Measurements from ENCODE around the gene MRPL1.
A peak's percentile ranks its signal among the peaks of the same experiment; 100 is the strongest.
"Not testable (repeated sequence)": the region's sequence is repeated elsewhere in the genome, so short reads cannot be mapped to it uniquely, and the experiment has no call there.

Gene MRPL1

DNA sequence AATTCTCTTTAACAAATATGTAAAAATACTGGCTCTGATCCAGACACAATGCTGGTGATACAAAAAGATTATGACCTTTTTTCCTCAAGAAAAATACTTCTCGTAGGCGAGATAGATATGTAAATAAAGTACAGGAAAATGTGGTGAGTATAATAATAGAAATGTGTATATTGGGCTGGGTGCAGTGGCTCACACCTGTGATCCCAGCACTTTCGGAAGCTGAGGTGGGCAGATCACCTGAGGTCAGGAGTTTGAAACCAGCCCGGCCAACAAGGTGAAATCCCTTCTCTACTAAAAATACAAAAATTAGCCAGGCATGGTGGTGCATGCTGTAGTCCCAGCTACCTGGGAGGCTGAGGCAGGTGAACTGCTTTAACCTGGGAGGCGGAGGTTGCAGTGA, 55.0 kb downstream of the MRPL1 start:
- no peak for DNase-seq

DNA sequence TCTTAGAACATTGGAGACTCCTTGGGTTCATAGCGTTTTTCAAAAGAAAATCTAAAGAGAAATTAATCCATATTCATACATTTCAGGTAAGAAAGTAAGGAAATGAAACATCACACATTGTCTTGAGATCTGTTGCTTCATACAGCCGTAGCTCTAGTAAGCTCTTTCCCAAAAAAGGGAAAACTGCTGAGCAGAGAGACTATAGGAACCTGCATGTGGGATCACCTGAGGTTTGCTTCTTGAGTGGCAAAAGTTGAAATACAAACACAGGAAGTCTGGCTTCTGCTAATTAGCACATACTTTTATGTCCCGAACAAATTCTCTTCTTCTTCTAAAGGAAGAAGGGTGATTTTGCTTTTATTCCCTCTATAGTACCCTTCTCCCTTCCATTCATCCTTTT, 57.7 kb downstream of the MRPL1 start:
- no peak for DNase-seq

DNA sequence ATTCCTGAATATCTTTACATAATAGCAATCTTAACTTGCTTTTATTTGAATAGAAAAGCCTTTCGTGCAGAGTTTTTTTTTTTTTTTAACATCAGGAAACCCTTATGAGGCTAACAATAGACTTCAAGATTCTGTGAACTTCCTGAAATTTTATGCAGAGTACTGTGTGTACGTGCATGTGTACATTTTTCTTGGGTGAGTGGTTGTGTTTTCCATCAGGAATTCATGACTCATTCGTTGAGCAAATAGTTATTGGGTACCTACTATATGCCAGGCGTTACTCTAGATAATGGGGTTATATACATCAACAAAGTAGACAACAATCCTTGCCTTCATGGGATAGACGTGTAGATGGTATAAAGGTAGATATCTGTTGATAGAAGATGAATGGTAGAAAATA, 59.1 kb downstream of the MRPL1 start:
- peak; percentile 90 for DNase-seq

DNA sequence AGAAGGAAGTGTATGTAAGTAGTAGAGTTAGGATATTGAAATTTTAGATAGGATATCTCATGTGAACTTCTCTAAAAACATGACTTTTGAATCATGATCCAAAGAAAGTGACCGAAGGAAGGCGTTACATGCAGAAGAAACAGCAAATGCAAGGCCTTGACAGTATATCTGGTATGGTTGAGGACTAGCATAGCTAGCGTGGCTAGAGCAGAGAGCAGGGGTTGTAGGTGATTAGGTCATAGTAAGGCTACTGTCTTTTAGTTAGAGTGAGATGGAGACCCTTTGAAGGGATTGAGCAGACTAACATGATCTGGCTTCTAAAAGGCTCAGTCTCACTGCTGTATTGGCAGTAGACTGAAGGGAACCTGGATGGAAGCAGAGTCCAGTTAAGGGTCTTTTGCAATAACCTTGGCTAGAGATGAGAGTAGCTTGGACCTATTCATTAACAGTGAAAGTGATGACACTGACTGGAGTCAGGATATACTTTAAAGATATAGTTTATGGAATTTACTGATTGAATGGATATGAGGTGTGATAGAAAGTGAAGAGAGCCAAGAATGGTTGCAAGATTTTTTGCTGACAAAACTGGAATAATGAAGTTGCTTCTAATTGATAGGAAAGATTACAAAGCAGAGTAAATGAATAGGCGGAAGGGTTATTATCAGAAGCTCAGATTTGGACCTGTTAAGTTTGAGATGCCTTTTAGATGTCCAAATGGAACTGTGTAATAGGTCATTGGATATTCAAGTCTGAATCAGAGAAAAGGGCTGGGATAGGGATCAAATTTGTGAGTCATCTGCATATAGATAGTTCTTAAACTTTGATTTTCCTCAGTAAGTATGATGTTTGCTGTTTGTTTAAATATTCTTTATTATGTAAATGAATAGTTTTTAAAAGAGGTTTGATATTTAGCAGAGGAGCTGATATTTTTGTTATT, 59.8 kb downstream of the MRPL1 start:
- no peak for DNase-seq

DNA sequence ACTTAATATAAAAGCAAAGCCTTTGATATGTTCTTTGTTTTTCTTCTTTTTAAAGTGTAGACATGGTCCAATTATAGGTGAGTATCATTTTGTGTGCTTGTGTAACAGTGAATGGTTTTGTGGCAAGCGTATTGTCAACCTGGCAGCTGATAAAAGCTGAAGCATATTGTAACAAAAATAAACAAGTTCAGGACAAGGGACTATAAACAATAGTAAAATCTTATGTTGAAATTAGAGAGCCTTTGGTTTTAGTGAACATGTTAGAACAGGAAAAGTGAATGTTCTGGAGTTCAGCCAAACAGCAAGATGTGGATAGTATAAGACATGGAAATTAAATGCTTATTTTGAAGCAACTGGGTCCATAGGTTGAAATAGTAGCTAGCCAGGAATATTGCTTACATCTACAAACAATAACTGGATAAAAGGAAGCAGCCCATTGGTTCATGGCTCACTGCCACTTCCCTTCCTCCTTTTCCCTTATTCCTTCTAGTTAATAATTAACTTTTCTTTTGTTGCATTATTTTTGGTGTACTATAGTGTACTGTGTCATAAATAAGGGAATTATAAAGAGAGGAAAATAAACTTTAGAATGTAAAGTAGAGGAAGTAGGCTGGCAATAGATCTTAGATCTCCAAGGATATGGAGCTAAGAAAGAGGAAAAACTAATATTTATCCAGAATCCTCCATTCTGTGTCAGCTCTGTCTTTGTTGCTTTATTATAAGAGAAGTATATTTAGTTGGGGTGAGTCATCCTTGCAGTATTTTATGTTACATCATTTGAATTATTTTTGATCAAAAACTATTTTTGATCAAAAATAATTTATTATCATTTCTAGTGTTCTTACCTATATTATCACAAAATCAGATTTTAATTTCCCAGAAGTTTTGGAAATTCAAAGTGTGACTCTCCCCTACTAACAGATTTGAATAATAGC, 65.6 kb downstream of the MRPL1 start:
- DNase-seq, result no peak

DNA sequence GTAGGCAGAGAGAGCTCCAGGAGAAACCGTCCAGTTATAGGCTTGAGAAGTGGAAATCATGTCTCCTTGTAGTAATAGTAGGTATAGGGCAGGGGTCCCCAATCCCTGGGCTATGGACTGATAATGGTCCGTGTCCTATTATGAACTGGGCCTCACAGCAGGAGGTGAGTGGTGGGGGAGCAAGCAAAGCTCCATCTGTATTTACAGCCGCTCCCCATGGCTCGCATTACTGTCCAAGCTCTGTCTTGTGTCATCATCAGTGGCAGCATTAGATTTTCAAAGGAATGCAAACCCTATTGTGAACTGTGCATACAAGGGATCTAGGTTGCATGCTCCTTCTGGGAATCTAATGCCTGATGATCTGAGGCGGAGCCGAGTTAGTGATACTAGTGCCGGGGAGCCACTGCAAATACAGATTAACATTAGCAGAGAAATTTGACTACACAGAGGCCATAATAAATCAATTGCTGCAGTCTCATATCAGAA, 67.6 kb downstream of the MRPL1 start:
- DNase-seq, result no peak

DNA sequence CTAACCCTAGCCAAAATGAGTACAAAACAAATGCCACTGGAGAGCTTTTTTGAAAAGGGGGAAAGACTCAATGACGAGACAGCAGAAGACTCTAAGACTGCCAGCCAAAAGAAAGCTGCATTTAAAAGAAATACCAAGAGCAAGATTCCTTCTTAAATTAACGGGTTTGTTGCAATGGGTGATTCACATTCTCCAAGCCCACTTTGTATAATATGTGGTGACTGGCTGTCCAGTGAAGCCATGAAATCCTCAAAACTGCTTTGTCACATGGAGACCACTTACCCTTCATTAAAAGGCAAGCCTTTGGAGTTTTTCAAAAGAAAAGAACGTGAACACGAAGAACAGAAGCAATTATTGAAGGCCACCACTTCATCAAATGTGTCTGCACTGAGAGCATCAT, 68.2 kb downstream of the MRPL1 start:
- no peak for DNase-seq

DNA sequence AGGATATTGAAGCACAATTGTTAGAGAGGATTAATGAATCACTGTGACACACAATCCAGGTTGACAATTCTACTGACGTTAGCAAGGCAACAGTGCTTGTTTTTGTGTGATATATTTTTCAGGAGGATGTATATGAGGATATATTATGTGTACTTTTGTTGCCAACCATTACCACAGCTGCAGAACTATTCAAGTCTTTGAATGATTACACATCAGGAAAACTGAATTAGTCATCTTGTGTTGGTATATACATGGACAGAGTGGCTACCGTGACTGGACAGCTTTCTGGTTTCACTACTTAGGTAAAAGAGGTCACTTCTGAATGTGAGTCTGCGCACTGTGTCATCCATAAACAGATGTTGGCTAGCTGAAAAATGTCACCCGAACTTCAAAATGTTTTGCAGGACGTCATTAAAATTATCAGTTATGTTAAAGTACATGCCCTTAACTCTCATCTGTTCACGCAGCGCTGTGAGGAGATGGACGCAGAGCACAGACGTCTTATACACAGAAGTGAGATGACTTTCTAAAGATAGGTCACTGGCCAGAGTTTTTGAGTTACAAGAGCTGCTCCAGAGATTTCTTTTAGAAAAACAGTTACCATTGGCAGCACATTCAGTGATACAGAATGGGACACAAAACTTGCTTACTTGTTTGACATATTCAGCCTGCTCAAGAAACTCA, 69.0 kb downstream of the MRPL1 start:
- DNase-seq, result peak; percentile 40

DNA sequence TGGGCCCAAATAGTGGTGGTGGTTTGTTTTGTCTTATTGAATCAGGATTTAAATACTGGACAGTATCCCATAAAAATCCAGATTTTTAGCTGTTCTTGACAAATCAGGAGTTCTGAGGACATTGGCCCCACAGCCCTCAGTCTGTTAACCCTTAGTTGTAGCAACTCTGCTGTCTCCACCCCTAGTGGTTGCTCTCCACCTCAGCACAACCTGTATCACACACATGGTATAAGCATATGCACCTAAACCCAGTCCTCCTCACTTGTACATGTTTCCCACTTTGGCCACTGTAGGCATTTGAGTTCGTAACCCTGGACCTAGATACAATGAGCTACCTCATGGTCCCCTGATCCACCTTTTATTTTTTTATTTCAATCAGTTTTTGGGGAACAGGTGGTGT, 75.9 kb downstream of the MRPL1 start:
- no peak for DNase-seq

DNA sequence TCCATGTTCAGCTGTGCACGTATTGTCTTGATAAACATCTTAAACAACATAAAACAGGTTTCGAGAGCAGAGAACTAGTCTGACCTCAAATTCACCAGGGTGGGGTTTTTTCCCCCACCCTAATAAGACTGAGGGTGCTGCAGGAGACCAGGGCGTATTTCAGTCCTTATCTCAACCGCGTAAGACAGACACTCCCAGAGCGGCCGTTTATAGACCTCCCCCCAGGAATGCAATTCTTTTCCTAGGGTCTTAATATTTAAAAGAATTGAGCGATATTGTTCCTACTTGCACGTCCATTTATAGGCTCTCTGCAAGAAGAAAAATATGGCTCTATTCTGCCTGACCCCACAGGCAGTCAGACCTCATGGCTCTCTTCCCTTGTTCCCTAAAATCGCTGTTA, 83.3 kb downstream of the MRPL1 start:
- not testable (repeated sequence) for DNase-seq

DNA sequence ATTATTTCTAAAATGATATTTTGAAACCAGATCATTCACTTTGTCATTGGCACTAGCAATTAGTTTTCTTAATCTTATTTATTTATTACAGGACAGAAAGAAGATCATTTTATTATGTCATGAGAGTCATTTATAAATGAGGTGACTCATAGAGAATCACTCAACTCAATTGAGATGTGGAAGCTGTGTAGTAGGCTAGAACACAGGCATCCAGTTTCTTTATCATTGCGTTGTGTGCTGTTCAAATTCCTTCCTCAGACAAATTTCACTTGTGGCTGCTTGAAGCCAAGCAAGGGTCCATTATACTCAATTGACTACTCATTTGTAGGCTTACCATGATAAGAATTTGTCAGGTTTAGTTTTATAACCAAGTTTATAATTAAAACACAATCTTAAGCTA, 87.6 kb downstream of the MRPL1 start:
- DNase-seq, result no peak

DNA sequence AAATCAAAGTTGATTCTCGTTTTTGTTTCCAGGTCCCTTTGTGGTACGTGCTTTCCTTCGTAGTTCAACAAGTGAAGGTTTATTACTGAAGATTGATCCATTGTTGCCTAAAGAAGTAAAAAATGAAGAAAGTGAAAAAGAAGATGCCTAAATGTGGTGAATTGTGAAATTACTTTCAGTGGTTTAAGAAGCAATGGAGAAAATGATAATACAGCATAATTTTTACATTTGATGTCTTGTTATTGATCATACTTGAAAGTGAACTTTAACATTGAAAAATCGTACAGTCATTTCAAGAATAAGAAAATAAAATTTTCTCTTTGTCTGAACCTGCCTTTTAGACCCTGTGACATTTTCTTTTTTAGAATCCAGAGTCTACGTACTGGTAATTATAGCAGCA, 89.8 kb downstream of the MRPL1 start:
- DNase-seq, result no peak

DNA sequence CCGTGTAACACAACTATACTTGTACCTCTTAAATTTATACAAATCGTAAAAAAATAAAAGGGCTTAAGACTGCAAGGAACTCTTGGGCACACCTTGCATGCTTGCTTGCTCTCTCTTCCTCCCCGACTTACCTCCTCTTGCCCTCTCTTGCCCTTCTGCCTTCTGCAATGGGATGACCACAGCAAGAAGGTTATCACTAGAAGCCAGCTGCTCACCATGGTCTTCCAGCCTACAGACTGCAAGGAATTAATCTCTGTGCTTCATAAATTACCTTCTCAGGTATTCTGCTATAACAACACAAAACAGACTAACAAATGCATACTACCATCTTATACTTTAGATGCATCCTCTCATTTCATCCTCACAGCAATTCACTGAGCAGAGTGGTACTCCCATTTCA, 92.1 kb downstream of the MRPL1 start:
- DNase-seq, result no peak

DNA sequence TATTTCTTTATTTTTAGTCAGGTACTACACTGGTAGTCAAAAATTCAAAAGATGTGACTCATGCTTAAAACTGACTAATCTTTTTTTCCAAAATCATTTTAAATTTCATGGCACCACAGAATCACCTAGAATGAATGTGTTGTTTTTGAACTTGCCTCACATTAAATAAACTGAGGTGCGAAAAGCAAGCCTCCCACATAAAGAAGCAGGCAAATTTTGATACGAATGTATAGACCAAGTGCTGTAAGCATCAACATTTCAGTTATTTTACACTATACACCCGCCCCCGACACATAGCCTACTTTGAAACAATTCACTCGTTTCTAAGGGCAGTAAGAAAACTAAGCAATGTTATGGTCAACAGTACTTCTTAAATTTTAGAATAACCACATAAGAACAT, 94.3 kb downstream of the MRPL1 start:
- DNase-seq, result no peak

DNA sequence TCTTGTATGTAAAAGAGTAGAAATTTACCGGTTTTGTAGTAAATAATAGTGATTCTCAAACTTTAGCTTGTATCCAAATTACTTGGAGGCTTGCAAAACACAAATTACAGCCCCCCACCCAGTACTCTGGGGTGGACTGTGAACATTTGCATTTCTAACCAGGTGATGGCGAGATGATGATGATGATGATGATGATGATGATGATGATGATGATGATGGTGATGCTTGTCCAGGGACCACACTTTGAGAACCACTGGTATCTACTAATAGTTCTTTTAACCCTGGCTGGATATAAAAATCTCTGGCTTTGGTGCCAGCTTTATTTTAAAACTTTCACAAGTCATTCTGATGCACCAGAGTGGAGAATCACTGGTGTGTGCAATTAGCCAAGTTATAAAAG, 96.3 kb downstream of the MRPL1 start:
- DNase-seq, result no peak

DNA sequence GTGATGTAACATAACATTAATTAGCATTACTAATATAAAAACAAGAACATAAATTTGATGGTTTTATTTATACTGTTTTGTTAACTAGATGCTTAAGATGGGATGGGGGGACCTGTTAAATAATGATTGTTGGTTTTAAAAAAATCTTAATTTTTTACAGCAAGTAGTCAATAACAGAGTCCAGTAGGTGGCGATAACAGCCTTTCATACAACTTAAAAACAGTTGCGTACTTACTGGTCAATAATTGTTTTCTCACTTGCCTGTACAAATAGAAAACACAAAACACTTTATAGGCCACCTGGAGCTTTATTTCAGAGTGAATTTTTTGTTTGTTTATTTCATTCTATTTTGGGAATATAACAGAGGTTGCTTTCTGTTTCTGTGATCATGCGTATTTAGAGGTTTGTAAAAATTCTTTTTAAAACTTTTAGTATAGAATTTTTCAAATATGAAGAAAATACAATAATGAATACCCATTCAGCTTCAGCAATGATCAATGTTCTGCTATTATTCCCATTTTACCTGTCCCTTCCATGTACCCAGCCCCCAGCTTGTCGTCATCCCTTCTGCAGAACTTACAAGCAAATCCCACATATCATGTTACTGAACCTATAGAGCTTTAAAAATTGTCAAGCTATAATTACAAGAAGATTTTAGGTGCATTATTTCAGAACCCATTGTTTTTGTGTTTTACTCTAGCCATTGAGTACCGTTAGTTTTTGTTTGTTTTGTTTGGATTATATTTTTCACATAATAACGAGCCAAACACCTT, 97.1 kb downstream of the MRPL1 start:
- DNase-seq, result peak; percentile 53

DNA sequence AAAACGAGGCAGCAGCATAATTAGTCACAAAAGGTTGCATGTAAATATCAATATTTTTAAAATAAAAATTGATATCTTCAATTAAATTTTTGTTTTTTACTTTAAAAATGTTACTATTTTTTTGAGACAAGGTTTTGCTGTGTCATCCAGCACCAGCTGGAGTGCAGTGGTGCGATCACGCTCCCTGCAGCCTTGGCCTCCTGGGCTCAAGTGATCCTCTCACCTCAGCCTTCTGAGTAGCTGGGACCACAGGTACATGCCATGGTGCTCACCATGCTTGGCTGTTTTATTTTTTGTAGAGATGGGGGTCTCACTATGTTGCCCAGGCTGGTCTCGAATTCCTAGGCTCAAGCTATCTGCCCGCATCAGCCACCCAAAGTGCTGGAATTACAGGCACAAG, 97.7 kb downstream of the MRPL1 start:
- no peak for DNase-seq

DNA sequence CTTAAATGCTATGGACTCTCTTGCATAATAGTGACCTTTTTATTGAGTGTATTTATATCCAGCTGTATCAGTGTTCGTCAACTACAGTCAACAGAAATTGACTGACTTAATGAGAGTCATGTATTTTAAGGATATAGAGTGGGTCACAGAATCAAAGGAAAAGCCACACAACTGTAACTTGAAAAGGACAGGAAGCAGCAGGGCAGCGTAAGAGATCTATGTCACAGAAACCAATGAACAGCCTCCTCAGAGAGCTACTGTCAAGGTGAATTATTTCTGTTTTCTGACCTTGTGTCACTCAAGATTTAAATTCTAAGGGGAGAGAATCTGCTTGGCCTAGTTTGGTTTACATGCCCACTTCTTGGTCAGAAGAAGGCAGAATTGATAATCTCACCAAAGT, 100.4 kb downstream of the MRPL1 start:
- DNase-seq, result no peak

DNA sequence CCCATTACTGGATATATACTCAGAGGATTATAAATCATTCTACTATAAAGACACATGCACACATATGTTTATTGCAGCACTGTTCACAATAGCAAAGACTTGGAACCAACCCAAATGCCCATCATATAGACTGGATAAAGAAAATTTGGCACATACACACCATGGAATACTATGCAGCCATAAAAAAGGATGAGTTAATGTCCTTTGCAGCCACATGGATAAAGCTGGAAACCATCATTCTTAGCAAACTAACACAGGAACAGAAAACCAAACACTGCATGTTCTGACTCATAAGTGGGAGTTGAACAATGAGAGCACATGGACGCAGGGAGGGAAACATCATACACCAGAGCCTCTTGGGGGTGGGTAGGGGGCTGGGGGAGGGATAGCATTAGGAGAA, 111.0 kb downstream of the MRPL1 start:
- not testable (repeated sequence) for DNase-seq

DNA sequence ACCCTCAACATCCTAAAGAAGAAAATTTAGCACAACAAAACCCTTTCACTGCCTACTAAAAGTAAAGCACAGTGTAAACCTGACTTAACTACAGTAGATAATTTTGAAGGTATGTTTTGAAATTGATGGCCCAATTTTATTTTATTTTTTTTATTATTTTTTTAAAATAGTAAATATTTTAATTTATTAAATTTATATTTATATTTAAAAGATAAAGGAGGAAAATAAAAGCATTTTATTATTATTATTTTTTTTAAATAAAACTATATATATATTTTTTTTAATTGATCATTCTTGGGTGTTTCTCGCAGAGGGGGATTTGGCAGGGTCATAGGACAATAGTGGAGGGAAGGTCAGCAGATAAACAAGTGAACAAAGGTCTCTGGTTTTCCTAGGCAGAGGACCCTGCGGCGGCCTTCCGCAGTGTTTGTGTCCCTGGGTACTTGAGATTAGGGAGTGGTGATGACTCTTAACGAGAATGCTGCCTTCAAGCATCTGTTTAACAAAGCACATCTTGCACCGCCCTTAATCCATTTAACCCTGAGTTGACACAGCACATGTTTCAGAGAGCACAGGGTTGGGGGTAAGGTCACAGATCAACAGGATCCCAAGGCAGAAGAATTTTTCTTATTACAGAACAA, 120.4 kb downstream of the MRPL1 start:
- not testable (repeated sequence) for DNase-seq

DNA sequence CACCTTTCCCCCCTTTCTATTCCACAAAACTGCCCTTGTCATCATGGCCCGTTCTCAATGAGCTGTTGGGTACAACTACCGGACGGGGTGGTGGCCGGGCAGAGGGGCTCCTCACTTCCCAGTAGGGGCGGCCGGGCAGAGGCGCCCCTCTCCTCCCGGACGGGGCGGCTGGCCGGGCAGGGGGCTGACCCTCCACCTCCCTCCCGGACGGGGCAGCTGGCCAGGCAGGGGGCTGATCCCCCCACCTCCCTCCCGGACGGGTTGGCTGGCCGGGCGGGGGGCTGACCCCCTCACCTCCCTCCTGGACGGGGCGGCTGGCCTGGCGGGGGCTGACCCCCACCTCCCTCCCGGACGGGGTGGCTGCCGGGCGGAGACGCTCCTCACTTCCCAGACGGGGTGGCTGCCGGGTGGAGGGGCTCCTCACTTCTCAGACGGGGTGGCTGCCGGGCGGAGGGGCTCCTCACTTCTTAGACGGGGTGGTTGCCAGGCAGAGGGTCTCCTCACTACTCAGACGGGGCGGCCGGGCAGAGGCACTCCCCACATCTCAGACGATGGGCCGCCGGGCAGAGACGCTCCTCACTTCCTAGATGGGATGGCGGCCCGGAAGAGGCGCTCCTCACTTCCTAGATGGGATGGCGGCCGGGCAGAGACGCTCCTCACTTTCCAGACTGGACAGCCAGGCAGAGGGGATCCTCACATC, 121.1 kb downstream of the MRPL1 start:
- DNase-seq, result not testable (repeated sequence)

All from fibroblast of skin of scalp (primary cell).